HCT116 (cell line): ENCODE data around the gene SPACA4. TPM values are rescaled to one million over a fixed set of nuclear protein-coding genes. Genes with fewer than 3 reads are reported as not detected.

Experiments used
- ATAC-seq: fragments of 200-7000 bp; cut with Tn5 transposase; 2 replicates; pipeline ENCODE4 v1.9.1; 2020; ENCODE audit warnings: mild to moderate bottlenecking, moderate library complexity
- BruUV-seq: library from RNA; stranded (reverse); fragments of 400-500 nt; replicated peaks from 2 replicates; lab custom pipeline; 2021; lab: Mats Ljungman, UMichigan
- CTCF ChIA-PET: fragments of 300-600 bp; sonication (Branson Sonifier 250); formaldehyde crosslinking; loops from one replicate; lab custom pipeline; 2021; ENCODE audit warnings: antibody characterized with exemption; lab: Charles Lee
- POLR2A ChIA-PET: fragments of 300-600, 350-600 bp; sonication (Branson Sonifier 250); formaldehyde crosslinking; loops from one replicate; lab custom pipeline; 2021; ENCODE audit warnings: antibody characterized with exemption; lab: Charles Lee
- RAD21 ChIA-PET, 2 experiments: fragments of 300-600 bp; sonication (Branson Sonifier 250); formaldehyde crosslinking; loops; one replicate each; lab custom pipeline; 2023; ENCODE audit warnings: low total read pairs in 2 of 2; ENCODE audit not compliant: uncharacterized antibody in 2 of 2, unreplicated experiment in 2 of 2, low non-redundant PET in 1 of 2; lab: Charles Lee
- DNase-seq: peaks from one replicate; pipeline ENCODE4 v3.0.0-alpha.2; 2010; ENCODE audit warnings: low read depth, low spot score
- H2AFZ ChIP-seq: fragments of 200-600 bp; shearing (Covaris generic), sonication (generic); 2 replicates; pipeline ENCODE4 v1.6.1; 2017; ENCODE audit warnings: low read depth, mixed run types, mixed read lengths, antibody characterized with exemption, low read length; ENCODE audit not compliant: poor library complexity, severe bottlenecking
- H3K27ac ChIP-seq: 2 replicates; pipeline ENCODE4 v1.5.1; 2012; ENCODE audit warnings: low read depth, low read length
- H3K27me3 ChIP-seq: fragments of 200-600 bp; sonication (generic); 2 replicates; pipeline ENCODE4 v1.6.1; 2016; ENCODE audit warnings: mixed run types, low read length, mixed read lengths; ENCODE audit not compliant: insufficient read depth
- H3K36me3 ChIP-seq, 2 experiments: fragments of 200-500 bp in 1 of 2; fragments of 200-600 bp in 1 of 2; sonication (Bioruptor generic) in 1 of 2; sonication (generic) in 1 of 2; 2 replicates each; pipeline versions ENCODE4 v1.5.1 to v1.6.1; 2014 to 2016; ENCODE audit warnings: low read length in 2 of 2, inconsistent platforms in 1 of 2, mixed read lengths in 1 of 2, mixed run types in 1 of 2; ENCODE audit not compliant: insufficient read depth in 2 of 2, control insufficient read depth in 1 of 2
- H3K4me1 ChIP-seq, 2 experiments: fragments of 200-600 bp in 1 of 2; sonication (generic) in 1 of 2; 2 replicates each; pipeline versions ENCODE4 v1.5.1 to v1.6.1; 2012 to 2017; ENCODE audit warnings: low read length in 2 of 2, inconsistent platforms in 1 of 2, mild to moderate bottlenecking in 1 of 2, mixed read lengths in 1 of 2, mixed run types in 1 of 2, moderate library complexity in 1 of 2; ENCODE audit not compliant: insufficient read depth in 2 of 2, control insufficient read depth in 1 of 2
- H3K4me2 ChIP-seq: fragments of 200-600 bp; sonication (generic); 2 replicates; pipeline ENCODE4 v1.6.1; 2017; ENCODE audit warnings: mixed run types, low read length, mixed read lengths
- H3K4me3 ChIP-seq, 2 experiments: fragments of 200-600 bp in 1 of 2; sonication (generic) in 1 of 2; replicated peaks in 1 of 2; 2 replicates each; pipeline ENCODE4 v1.5.1; 2011 to 2016; ENCODE audit warnings: low read length in 2 of 2, control low read depth in 1 of 2, low read depth in 1 of 2, mild to moderate bottlenecking in 1 of 2, mixed read lengths in 1 of 2, mixed run types in 1 of 2
- H3K79me2 ChIP-seq: fragments of 200-600 bp; sonication (generic); 2 replicates; pipeline ENCODE4 v1.6.1; 2017; ENCODE audit warnings: mild to moderate bottlenecking, mixed run types, low read length, moderate library complexity, mixed read lengths; ENCODE audit not compliant: insufficient read depth
- H3K9ac ChIP-seq: fragments of 200-600 bp; sonication (generic); 2 replicates; pipeline ENCODE4 v1.6.1; 2016; ENCODE audit warnings: low read length, mixed read lengths
- H3K9me2 ChIP-seq: fragments of 200-600 bp; sonication (generic), shearing (Covaris generic); 2 replicates; pipeline ENCODE4 v1.6.1; 2017; ENCODE audit warnings: mixed run types, mild to moderate bottlenecking, moderate library complexity; ENCODE audit not compliant: insufficient read depth
- H3K9me3 ChIP-seq, 2 experiments: fragments of 200-500 bp in 1 of 2; fragments of 200-600 bp in 1 of 2; sonication (Bioruptor generic) in 1 of 2; sonication (generic) in 1 of 2; 2 replicates each; pipeline ENCODE4 v1.6.1; 2014 to 2017; ENCODE audit warnings: low read length in 2 of 2, mixed read lengths in 2 of 2, inconsistent platforms in 1 of 2, low read depth in 1 of 2, mild to moderate bottlenecking in 1 of 2, mixed run types in 1 of 2, moderate library complexity in 1 of 2; ENCODE audit not compliant: control insufficient read depth in 1 of 2, insufficient read depth in 1 of 2
- H4K20me1 ChIP-seq: fragments of 200-600 bp; sonication (generic), shearing (Covaris generic); 2 replicates; pipeline ENCODE4 v1.6.1; 2017; ENCODE audit warnings: mixed run types, mild to moderate bottlenecking, moderate library complexity; ENCODE audit not compliant: insufficient read depth
- ELF1 ChIP-seq: IDR thresholded peaks from 2 replicates; pipeline ENCODE4 v1.6.1; 2012; ENCODE audit warnings: low read depth, borderline replicate concordance
- EZH2phosphoT487 ChIP-seq: fragments of 200-600 bp; IDR thresholded peaks from 2 replicates; pipeline ENCODE4 v1.6.1; 2018; ENCODE audit warnings: antibody characterized with exemption, borderline replicate concordance
- JUND ChIP-seq: IDR thresholded peaks from 2 replicates; pipeline ENCODE4 v1.6.1; 2012
- POLR2AphosphoS5 ChIP-seq: IDR thresholded peaks from 2 replicates; pipeline ENCODE4 v1.6.1; 2011; ENCODE audit warnings: mild to moderate bottlenecking, low read depth, low read length, moderate library complexity
- SP1 ChIP-seq: IDR thresholded peaks from 2 replicates; pipeline ENCODE4 v1.6.1; 2012; ENCODE audit warnings: low read depth
- YY1 ChIP-seq: IDR thresholded peaks from 2 replicates; pipeline ENCODE4 v1.6.1; 2011; ENCODE audit warnings: low read length, low read depth, moderate library complexity, mild to moderate bottlenecking; ENCODE audit not compliant: insufficient replicate concordance; ENCODE audit errors: extremely low read depth
- ZNF274 ChIP-seq: fragments of 200-500 bp; sonication (Bioruptor generic); IDR thresholded peaks from 2 replicates; pipeline ENCODE4 v1.6.1; 2014; ENCODE audit warnings: mild to moderate bottlenecking, low read depth, low read length, inconsistent platforms
- intact Hi-C: fragments of 100-400 bp; cut with micrococcal nuclease; formaldehyde crosslinking; loops from 2 replicates; pipeline ENCODE4 v1.10.0; 2022
- total RNA-seq: library from RNA; stranded (reverse); gene quantifications from one replicate; pipeline ENCODE4 v1.2.1, GENCODE V29; 2021; ENCODE audit not compliant: unreplicated experiment

The SPACA4 gene
- total RNA-seq, 1 experiment from 2014 or later: not detected

- TF ChIP-seq YY1 (no peak), ELF1 (no peak; the same call in 1 of the 2 replicates), EZH2phosphoT487 (no peak), JUND (peak; percentile 58)
Measured at GRCh38 chr19:48614436-48615230, 8.1 kb downstream of the SPACA4 start, which contains the start of gene FAM83E (continued).

- no peaks in the 10 kb centered on the region for H3K9me2 ChIP-seq
- H3K9ac ChIP-seq: peak overlapping the region; percentile 99
- ChIA-PET RAD21 (no interaction called here), CTCF (no interaction called here), POLR2A (interaction anchor here (0.6 to 1.9 kb wide), 3 partner anchors 9 to 122 kb away, joined by 3 to 7 read pairs (median 3); no protein-coding TSS in a partner anchor)
- peaks cover 33 to 51% of the 10 kb centered on the region in 2 experiments for H3K4me1 ChIP-seq
- peak overlapping the region; percentile 87 for H3K4me2 ChIP-seq
- TF ChIP-seq ZNF274: no peak
- TF ChIP-seq POLR2AphosphoS5: peak; percentile 40
- TF ChIP-seq SP1: no peak
- no peaks in the 10 kb centered on the region for H3K27me3 ChIP-seq
- peak overlapping the region; percentile 86 for H3K27ac ChIP-seq
- BruUV-seq: no TSS peak
- ATAC-seq (no peak), DNase-seq (no peak)
- intact Hi-C loops: no loop called here
- H3K9me3 ChIP-seq: no peaks in the 10 kb centered on the region
- peaks cover 34% of the 10 kb centered on the region; the same call in 1 of the 2 replicates for H4K20me1 ChIP-seq
- peak overlapping the region; percentile 23 to 37 for H3K4me3 ChIP-seq
- peaks cover 20 to 37% of the 10 kb centered on the region in 2 experiments for H3K36me3 ChIP-seq
- H2AFZ ChIP-seq: no peak overlapping the region
- peaks cover 44% of the 10 kb centered on the region for H3K79me2 ChIP-seq
Measured at GRCh38 chr19:48615231-48616040, 8.9 kb downstream of the SPACA4 start.
